RWPE2 (cell line): ENCODE results near the gene UBE2O.

Source experiments
- ATAC-seq: fragments of 200-7000 bp; cut with Tn5 transposase; 3 replicates; pipeline ENCODE4 v1.9.1; 2021; ENCODE audit warnings: low read depth
- DNase-seq: peaks from one replicate; pipeline ENCODE4 v3.0.0-alpha.2; 2020; ENCODE audit warnings: low spot score
- H3K27ac ChIP-seq: fragments of 450-650 bp; 2 replicates; pipeline ENCODE4 v1.5.1; 2017; ENCODE audit warnings: mild to moderate bottlenecking; ENCODE audit not compliant: poor library complexity, severe bottlenecking
- H3K27me3 ChIP-seq: fragments of 250-450 bp; sonication (Bioruptor Pico); 2 replicates; pipeline ENCODE4 v1.5.1; 2021; ENCODE audit warnings: mild to moderate bottlenecking, moderate library complexity; ENCODE audit not compliant: insufficient read depth, poor library complexity, severe bottlenecking
- H3K36me3 ChIP-seq: fragments of 250-450 bp; sonication (Bioruptor Pico); 2 replicates; pipeline ENCODE4 v1.5.1; 2020; ENCODE audit warnings: low read depth, mild to moderate bottlenecking, moderate library complexity
- H3K4me1 ChIP-seq: fragments of 250-450 bp; sonication (Bioruptor Pico); 2 replicates; pipeline ENCODE4 v1.5.1; 2021; ENCODE audit warnings: mild to moderate bottlenecking, moderate library complexity; ENCODE audit not compliant: insufficient read depth, poor library complexity, severe bottlenecking
- H3K4me3 ChIP-seq: fragments of 250-450 bp; sonication (Bioruptor Pico); 2 replicates; pipeline ENCODE4 v1.5.1; 2021; ENCODE audit warnings: mild to moderate bottlenecking, moderate library complexity; ENCODE audit not compliant: severe bottlenecking
- H3K9me3 ChIP-seq: fragments of 250-450 bp; sonication (Bioruptor Pico); 2 replicates; pipeline ENCODE4 v1.5.1; 2021; ENCODE audit warnings: mild to moderate bottlenecking, moderate library complexity; ENCODE audit not compliant: severe bottlenecking
- CTCF ChIP-seq: fragments of 450-650 bp; IDR thresholded peaks from one replicate; pipeline ENCODE4 v1.5.1; 2017; ENCODE audit warnings: mild to moderate bottlenecking, moderate library complexity; ENCODE audit not compliant: poor library complexity, severe bottlenecking

UBE2O gene

GRCh38 chr17:76474894-76475293 is 21.9 kb upstream of the UBE2O start:
- H3K27me3 ChIP-seq, result no peaks in the 10 kb centered on the region
- H3K27ac ChIP-seq, result no peak overlapping the region
- H3K4me3 ChIP-seq, result no peak overlapping the region
- H3K4me1 ChIP-seq, result no peaks in the 10 kb centered on the region
- peaks cover 21% of the 10 kb centered on the region; the same call in 1 of the 2 replicates for H3K36me3 ChIP-seq
- no peak for DNase-seq
- no peak for TF ChIP-seq CTCF
- no peaks in the 10 kb centered on the region for H3K9me3 ChIP-seq
- no peak for ATAC-seq

DNA sequence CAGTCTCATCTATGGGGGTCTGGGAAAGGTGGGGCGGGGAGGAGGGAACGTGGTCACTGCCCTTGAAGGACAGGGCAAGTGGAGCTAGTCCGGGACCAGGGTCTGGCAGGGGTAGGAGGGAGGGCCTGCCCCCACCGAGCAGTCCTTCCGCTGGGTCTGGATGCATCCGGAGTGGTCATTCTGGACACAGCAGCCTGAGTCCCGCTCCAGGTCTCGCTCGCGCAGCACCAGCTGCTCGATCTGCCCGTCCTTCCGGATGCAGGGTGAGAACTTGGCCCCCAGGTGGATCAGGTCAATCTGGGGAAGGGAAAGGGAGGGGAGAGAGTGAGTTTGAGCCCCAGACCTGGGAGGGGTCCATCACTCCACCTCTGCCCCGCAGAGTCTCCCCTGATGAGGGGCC is 21.3 kb upstream of the UBE2O start:
- TF ChIP-seq CTCF, result no peak
- no peaks in the 10 kb centered on the region for H3K27me3 ChIP-seq
- no peaks in the 10 kb centered on the region for H3K4me1 ChIP-seq
- no peak for ATAC-seq
- H3K9me3 ChIP-seq, result no peaks in the 10 kb centered on the region
- peaks cover 21% of the 10 kb centered on the region; the same call in 1 of the 2 replicates for H3K36me3 ChIP-seq
- no peak overlapping the region for H3K4me3 ChIP-seq
- no peak for DNase-seq
- no peak overlapping the region for H3K27ac ChIP-seq

- H3K27me3 ChIP-seq, result no peaks in the 10 kb centered on the region
- H3K4me1 ChIP-seq, result no peaks in the 10 kb centered on the region
- H3K9me3 ChIP-seq, result no peaks in the 10 kb centered on the region
- ATAC-seq, result no peak
- no peak overlapping the region for H3K4me3 ChIP-seq
- peaks cover 21% of the 10 kb centered on the region; the same call in 1 of the 2 replicates for H3K36me3 ChIP-seq
- no peak overlapping the region for H3K27ac ChIP-seq
- no peak for TF ChIP-seq CTCF
- no peak for DNase-seq
Measured at GRCh38 chr17:76473541-76473985, 20.6 kb upstream of the UBE2O start.

- TF ChIP-seq CTCF, result no peak
- H3K9me3 ChIP-seq, result no peaks in the 10 kb centered on the region
- no peak overlapping the region for H3K4me3 ChIP-seq
- no peaks in the 10 kb centered on the region for H3K27me3 ChIP-seq
- no peaks in the 10 kb centered on the region for H3K4me1 ChIP-seq
- peaks cover 21% of the 10 kb centered on the region; the same call in 1 of the 2 replicates for H3K36me3 ChIP-seq
- no peak overlapping the region for H3K27ac ChIP-seq
- ATAC-seq, result no peak
- no peak for DNase-seq
Measured at GRCh38 chr17:76472726-76473125, 19.8 kb upstream of the UBE2O start.

- peaks cover 21% of the 10 kb centered on the region; the same call in 1 of the 2 replicates for H3K36me3 ChIP-seq
- ATAC-seq, result no peak
Measured at GRCh38 chr17:76472258-76472645, 19.3 kb upstream of the UBE2O start.

More at GRCh38 chr17:76472258-76472645, 19.3 kb upstream of the UBE2O start:
- DNase-seq, result no peak
- Histone ChIP-seq H3K4me1 (no peaks in the 10 kb centered on the region), H3K27ac (no peak overlapping the region), H3K9me3 (no peaks in the 10 kb centered on the region), H3K27me3 (no peaks in the 10 kb centered on the region), H3K4me3 (no peak overlapping the region)
- TF ChIP-seq CTCF, result no peak
